Measurements from ENCODE around the gene KBTBD4.
A peak's percentile ranks its signal among the peaks of the same experiment; 100 is the strongest.

KBTBD4 gene

DNA sequence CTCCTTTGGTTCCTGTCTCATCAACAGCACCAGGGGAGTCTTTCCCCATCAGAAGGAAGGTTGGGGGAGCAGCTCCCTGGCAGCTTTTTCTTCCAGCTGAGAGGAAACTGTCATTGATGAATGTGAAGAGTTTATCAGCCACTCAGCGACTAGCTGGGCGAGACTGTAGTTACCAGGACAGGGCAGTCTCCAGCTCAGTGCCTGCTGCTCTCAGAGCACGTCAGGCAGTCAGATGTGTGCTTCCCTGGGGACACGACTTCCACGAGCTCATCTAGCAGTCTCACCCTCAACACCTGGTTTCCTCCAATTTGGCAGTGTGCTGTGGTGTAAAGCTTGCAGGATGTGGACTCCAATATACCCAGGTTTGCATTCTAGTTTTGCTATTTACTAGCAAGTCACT, 28.0 kb upstream of the KBTBD4 start:
- Histone ChIP-seq H3K36me3 (ENCODE audit: control insufficient read depth in 2 of 2, insufficient read depth in 2 of 2, low read length in 2 of 2) (peaks cover 0 to 4% of the 10 kb centered on the region in 2 donors), H3K4me3 (ENCODE audit: low read length in 2 of 2) (no peak overlapping the region), H3K27me3 (ENCODE audit: control insufficient read depth in 1 of 2, insufficient read depth in 2 of 2, low read length in 2 of 2) (no peaks in the 10 kb centered on the region), H3K9ac (ENCODE audit: low read length in 2 of 2) (no peak overlapping the region), H3K9me3 (ENCODE audit: control insufficient read depth in 2 of 2, low read length in 2 of 2) (no peaks in the 10 kb centered on the region), H3K4me1 (ENCODE audit: control insufficient read depth, insufficient read depth, low read length) (peaks cover 6% of the 10 kb centered on the region), H3K27ac (ENCODE audit: low read length) (no peak overlapping the region)

DNA sequence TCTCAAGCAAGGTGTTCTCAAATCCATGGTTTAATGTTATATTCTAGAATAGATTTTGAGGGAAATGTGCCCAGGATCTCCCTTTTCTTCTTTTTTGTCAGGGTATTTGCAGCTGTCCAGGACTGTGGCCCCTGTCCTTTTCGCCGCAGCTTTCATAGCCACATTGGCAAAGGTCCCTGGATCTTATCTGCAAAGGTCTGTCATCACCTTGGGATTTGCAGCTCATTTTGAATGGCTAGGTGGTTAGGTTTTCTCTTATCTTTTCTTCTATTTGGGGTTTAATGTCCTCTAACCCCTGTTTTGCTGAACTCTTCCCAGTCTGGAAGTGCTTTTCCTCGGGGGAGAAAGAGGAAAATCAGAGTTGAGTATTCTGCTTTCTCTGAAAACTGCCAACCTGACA, 27.2 kb upstream of the KBTBD4 start:
- no peak overlapping the region for H3K9ac ChIP-seq (ENCODE audit: low read length in 2 of 2)
- H3K9me3 ChIP-seq (ENCODE audit: control insufficient read depth in 2 of 2, low read length in 2 of 2), result no peaks in the 10 kb centered on the region
- H3K36me3 ChIP-seq (ENCODE audit: control insufficient read depth in 2 of 2, insufficient read depth in 2 of 2, low read length in 2 of 2), result peaks cover 0 to 3% of the 10 kb centered on the region in 2 donors
- H3K4me3 ChIP-seq (ENCODE audit: low read length in 2 of 2), result no peak overlapping the region
- no peak overlapping the region for H3K27ac ChIP-seq (ENCODE audit: low read length)
- peaks cover 6% of the 10 kb centered on the region for H3K4me1 ChIP-seq (ENCODE audit: control insufficient read depth, insufficient read depth, low read length)
- H3K27me3 ChIP-seq (ENCODE audit: control insufficient read depth in 1 of 2, insufficient read depth in 2 of 2, low read length in 2 of 2), result no peaks in the 10 kb centered on the region

DNA sequence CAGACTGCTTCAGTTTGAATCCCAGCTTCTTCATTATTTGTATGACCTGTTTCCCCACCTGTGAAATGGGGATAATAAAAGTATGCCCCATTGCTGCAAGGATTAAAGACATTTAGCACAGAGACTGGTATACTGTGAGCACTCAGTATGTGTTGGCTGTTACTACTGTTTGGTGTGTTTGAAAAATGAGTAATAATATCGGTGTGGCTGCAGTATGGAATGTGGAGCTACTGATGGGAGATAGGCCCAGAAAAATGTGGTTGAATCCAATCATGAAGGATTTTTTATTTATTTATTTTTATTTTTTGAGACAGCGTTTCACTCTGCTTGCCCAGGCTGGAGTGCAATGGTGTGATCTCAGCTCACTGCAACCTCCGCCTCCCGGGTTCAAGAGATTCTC, 24.5 kb upstream of the KBTBD4 start:
- peaks cover 0 to 4% of the 10 kb centered on the region in 2 donors for H3K36me3 ChIP-seq (ENCODE audit: control insufficient read depth in 2 of 2, insufficient read depth in 2 of 2, low read length in 2 of 2)
- H3K27me3 ChIP-seq (ENCODE audit: control insufficient read depth in 1 of 2, insufficient read depth in 2 of 2, low read length in 2 of 2), result no peaks in the 10 kb centered on the region
- H3K27ac ChIP-seq (ENCODE audit: low read length), result no peak overlapping the region
- H3K9ac ChIP-seq (ENCODE audit: low read length in 2 of 2), result no peak overlapping the region
- no peaks in the 10 kb centered on the region for H3K9me3 ChIP-seq (ENCODE audit: control insufficient read depth in 2 of 2, low read length in 2 of 2)
- peaks cover 6% of the 10 kb centered on the region for H3K4me1 ChIP-seq (ENCODE audit: control insufficient read depth, insufficient read depth, low read length)
- no peak overlapping the region for H3K4me3 ChIP-seq (ENCODE audit: low read length in 2 of 2)

DNA sequence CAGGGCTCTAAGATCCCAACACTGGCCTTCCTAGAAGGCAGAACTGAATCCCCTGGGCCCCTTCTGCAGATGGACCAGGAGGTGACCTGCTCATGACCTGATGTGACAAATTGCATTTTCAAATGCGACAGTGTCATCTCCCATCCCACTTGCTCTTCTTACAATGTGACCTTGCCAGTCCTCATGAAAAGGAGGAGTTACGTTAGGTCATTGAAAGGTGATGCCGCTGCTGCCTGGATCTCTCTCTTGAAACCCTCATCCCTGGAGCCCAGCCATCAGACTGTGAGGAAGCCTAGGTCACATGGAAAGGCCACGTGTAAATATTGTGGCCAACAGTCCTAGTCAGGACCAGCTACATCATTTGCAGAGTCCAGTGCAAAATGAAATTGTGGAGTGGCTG, 21.1 kb upstream of the KBTBD4 start:
- no peaks in the 10 kb centered on the region for H3K9me3 ChIP-seq (ENCODE audit: control insufficient read depth in 2 of 2, low read length in 2 of 2)
- peaks cover 0 to 4% of the 10 kb centered on the region in 2 donors for H3K36me3 ChIP-seq (ENCODE audit: control insufficient read depth in 2 of 2, insufficient read depth in 2 of 2, low read length in 2 of 2)
- no peak overlapping the region for H3K27ac ChIP-seq (ENCODE audit: low read length)
- H3K4me1 ChIP-seq (ENCODE audit: control insufficient read depth, insufficient read depth, low read length), result no peaks in the 10 kb centered on the region
- H3K27me3 ChIP-seq (ENCODE audit: control insufficient read depth in 1 of 2, insufficient read depth in 2 of 2, low read length in 2 of 2), result peaks cover 3% of the 10 kb centered on the region in 2 donors
- no peak overlapping the region for H3K4me3 ChIP-seq (ENCODE audit: low read length in 2 of 2)
- H3K9ac ChIP-seq (ENCODE audit: low read length in 2 of 2), result no peak overlapping the region

DNA sequence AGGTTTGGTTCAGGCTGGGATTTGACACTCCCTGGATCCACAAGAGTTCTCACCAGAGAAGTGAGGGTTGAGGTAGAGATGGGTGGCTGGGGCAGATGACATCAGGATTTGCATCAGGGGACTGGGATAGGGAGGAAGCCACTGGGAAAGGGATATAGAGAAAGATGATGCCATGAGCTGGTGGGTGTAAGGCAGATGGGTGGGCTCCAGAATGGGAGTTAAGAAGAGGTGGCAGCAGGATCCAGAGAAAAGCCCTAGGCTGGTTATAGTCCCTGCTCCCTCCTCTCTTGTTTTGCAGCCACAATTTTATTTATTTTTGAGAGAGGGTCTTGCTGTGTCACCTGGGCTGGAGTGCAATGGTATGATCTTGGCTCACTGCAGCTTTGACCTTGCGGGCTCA, 17.2 kb upstream of the KBTBD4 start:
- peaks cover 0 to 4% of the 10 kb centered on the region in 2 donors for H3K36me3 ChIP-seq (ENCODE audit: control insufficient read depth in 2 of 2, insufficient read depth in 2 of 2, low read length in 2 of 2)
- H3K9ac ChIP-seq (ENCODE audit: low read length in 2 of 2), result no peak overlapping the region
- no peaks in the 10 kb centered on the region for H3K9me3 ChIP-seq (ENCODE audit: control insufficient read depth in 2 of 2, low read length in 2 of 2)
- H3K27ac ChIP-seq (ENCODE audit: low read length), result no peak overlapping the region
- H3K4me3 ChIP-seq (ENCODE audit: low read length in 2 of 2), result no peak overlapping the region
- H3K27me3 ChIP-seq (ENCODE audit: control insufficient read depth in 1 of 2, insufficient read depth in 2 of 2, low read length in 2 of 2), result peaks cover 32 to 34% of the 10 kb centered on the region in 2 donors
- H3K4me1 ChIP-seq (ENCODE audit: control insufficient read depth, insufficient read depth, low read length), result peaks cover 12% of the 10 kb centered on the region

DNA sequence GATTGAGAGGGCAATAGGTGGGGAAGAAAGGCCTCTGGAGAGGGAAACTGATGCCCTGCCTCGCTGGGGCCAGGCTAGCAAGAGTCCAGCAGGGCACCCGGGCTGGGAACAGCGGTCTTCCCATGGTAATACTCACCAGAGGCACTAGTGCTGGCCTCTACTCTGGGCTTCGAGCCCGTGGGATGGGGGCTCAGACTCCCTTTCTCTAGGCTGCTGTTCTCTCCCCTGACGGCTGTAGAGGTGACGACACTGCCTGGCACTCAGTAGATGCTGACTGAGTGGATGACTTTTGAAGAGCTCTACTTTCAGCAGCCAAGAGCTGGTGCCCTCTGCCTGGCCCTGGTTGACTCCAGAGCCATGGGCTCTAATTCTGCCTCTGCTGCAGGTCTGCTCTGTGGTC, 16.3 kb upstream of the KBTBD4 start:
- Histone ChIP-seq H3K27me3 (ENCODE audit: control insufficient read depth in 1 of 2, insufficient read depth in 2 of 2, low read length in 2 of 2) (peaks cover 34 to 38% of the 10 kb centered on the region in 2 donors), H3K36me3 (ENCODE audit: control insufficient read depth in 2 of 2, insufficient read depth in 2 of 2, low read length in 2 of 2) (peaks cover 0 to 4% of the 10 kb centered on the region in 2 donors), H3K4me3 (ENCODE audit: low read length in 2 of 2) (no peak overlapping the region), H3K27ac (ENCODE audit: low read length) (no peak overlapping the region), H3K4me1 (ENCODE audit: control insufficient read depth, insufficient read depth, low read length) (peaks cover 12% of the 10 kb centered on the region), H3K9me3 (ENCODE audit: control insufficient read depth in 2 of 2, low read length in 2 of 2) (no peaks in the 10 kb centered on the region), H3K9ac (ENCODE audit: low read length in 2 of 2) (no peak overlapping the region)

DNA sequence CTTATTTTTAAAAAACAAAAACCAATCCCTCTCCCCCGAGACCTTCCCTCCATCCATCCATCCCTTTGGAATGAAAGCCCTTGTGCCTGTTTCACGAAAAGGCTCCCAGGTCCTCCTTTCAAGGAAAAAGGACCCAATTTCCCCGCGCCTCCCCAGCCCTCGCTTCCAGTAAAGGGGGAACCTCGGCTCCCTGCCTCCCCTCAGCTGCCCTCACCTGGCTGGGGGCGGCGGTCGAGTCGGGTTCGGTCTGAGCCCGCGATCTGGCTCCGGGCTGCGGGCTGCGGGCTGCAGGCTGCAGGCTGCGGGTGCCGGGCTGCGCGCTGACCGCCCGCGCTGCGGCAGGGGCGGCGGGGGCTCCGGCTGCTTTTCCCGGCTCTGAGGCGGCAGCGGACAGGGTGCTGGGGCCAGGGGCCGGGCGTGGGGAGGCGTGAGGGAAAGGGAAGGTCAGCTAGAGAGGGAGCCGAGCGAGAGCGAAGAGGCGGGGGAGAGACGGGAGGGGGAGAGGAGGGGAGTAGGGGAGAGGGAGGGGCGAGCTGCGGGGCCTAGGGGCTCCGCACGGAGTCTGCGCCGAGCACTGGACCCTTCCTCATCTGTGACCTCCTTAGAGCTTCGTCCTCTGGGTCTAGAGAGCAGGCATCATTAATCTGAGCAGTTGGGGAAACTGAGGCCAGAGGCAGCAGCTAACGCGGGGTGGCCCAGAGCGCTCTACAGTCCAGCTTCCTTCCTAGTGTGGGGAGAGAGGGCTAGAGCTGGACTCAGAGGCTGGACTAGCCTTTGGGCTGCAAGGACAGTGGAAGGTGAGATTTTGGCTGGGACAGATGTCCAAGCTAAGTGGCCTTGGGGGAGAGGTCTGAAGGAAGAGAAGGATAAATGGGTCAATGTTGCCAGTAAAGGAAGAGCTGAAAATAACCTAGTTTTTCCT, 15.4 kb upstream of the KBTBD4 start, which contains the start of gene C1QTNF4:
Gene C1QTNF4, minus strand, starts transcription at position 478 of the 922 bp plus-strand sequence. CDS start 3,601 bp downstream, outside the sequence.
- H3K4me3 ChIP-seq (ENCODE audit: low read length in 2 of 2), result peak within 1 kb of the TSS in 1 of 2 donors; percentile 61
- no peak within 1 kb of the TSS for H3K27ac ChIP-seq (ENCODE audit: low read length)
- no peaks in the 10 kb centered on the region for H3K9me3 ChIP-seq (ENCODE audit: control insufficient read depth in 2 of 2, low read length in 2 of 2)
- peaks cover 15% of the 10 kb centered on the region for H3K4me1 ChIP-seq (ENCODE audit: control insufficient read depth, insufficient read depth, low read length)
- H3K27me3 ChIP-seq (ENCODE audit: control insufficient read depth in 1 of 2, insufficient read depth in 2 of 2, low read length in 2 of 2), result peaks cover 34 to 38% of the 10 kb centered on the region in 2 donors
- H3K9ac ChIP-seq (ENCODE audit: low read length in 2 of 2), result no peak within 1 kb of the TSS
- H3K36me3 ChIP-seq (ENCODE audit: control insufficient read depth in 2 of 2, insufficient read depth in 2 of 2, low read length in 2 of 2), result no peaks in the 10 kb centered on the region

DNA sequence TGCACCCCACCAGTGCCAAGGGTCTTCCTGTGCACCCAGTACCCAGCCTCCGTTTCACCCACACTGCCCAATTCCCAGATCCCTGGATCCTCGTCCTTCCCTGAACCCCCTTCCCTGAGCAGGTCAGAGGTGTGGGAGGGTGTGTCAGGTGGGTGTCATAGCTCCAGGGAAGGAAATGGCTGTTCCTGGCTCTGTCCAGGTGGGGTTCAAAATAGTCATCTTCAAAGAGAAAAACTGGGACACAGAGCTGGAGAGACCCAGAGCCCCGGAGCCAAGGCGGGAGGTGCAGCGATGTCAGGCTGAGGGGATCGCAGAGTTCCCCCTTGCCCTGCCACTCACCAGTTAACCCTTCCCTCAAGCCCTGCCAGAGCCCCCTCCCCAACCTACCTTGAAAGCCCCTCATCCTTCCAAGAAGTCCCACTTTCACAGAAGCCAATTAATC, 14.7 kb upstream of the KBTBD4 start:
- H3K4me1 ChIP-seq (ENCODE audit: control insufficient read depth, insufficient read depth, low read length), result peaks cover 17% of the 10 kb centered on the region
- H3K9ac ChIP-seq (ENCODE audit: low read length in 2 of 2), result no peak overlapping the region
- H3K36me3 ChIP-seq (ENCODE audit: control insufficient read depth in 2 of 2, insufficient read depth in 2 of 2, low read length in 2 of 2), result no peaks in the 10 kb centered on the region
- H3K9me3 ChIP-seq (ENCODE audit: control insufficient read depth in 2 of 2, low read length in 2 of 2), result no peaks in the 10 kb centered on the region
- H3K27me3 ChIP-seq (ENCODE audit: control insufficient read depth in 1 of 2, insufficient read depth in 2 of 2, low read length in 2 of 2), result peaks cover 34 to 38% of the 10 kb centered on the region in 2 donors
- H3K27ac ChIP-seq (ENCODE audit: low read length), result no peak overlapping the region
- H3K4me3 ChIP-seq (ENCODE audit: low read length in 2 of 2), result peak overlapping the region in 1 of 2 donors; percentile 61

DNA sequence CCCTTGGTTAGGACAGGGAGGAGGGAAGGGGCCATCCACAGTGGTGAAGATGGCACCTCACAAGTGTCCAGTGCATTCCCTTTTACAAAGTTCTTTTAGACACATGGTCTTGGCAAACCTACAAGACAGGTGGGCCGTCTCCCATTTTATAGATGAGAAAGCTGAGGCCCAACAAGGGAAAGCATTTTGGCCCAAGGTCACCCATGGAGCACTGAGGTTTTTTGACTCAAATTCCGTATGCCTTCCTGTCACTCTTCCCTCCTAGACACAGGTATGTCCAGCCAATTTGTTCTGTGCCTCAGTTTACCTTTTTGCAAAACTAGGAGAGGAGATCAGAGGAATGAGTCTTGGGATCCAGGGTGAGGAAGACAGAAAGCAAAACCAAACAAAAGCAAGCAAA, 14.2 kb upstream of the KBTBD4 start:
- no peak overlapping the region for H3K4me3 ChIP-seq (ENCODE audit: low read length in 2 of 2)
- no peaks in the 10 kb centered on the region for H3K9me3 ChIP-seq (ENCODE audit: control insufficient read depth in 2 of 2, low read length in 2 of 2)
- H3K9ac ChIP-seq (ENCODE audit: low read length in 2 of 2), result no peak overlapping the region
- no peak overlapping the region for H3K27ac ChIP-seq (ENCODE audit: low read length)
- peaks cover 19% of the 10 kb centered on the region for H3K4me1 ChIP-seq (ENCODE audit: control insufficient read depth, insufficient read depth, low read length)
- peaks cover 34 to 38% of the 10 kb centered on the region in 2 donors for H3K27me3 ChIP-seq (ENCODE audit: control insufficient read depth in 1 of 2, insufficient read depth in 2 of 2, low read length in 2 of 2)
- no peaks in the 10 kb centered on the region for H3K36me3 ChIP-seq (ENCODE audit: control insufficient read depth in 2 of 2, insufficient read depth in 2 of 2, low read length in 2 of 2)

DNA sequence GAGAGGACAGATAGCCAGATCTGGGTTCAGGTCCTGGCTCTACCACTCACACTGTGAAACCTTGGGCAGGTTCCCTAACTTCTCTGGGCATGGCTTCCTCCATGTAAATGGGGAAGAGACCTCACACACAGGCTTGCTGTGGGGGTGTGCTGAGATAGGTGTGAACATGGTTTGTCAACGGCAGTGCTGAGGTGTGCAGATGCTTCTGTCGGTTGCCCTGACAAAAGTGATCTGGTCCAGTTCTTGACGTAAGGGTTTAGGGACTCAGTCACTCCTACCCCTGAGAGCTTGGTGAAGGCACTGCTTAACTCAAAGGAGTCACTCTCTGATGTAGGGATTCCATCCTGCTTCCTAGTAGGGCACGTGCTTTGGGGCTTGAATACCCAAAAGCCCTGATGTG, 13.5 kb upstream of the KBTBD4 start:
- Histone ChIP-seq H3K27me3 (ENCODE audit: control insufficient read depth in 1 of 2, insufficient read depth in 2 of 2, low read length in 2 of 2) (peaks cover 34 to 38% of the 10 kb centered on the region in 2 donors), H3K36me3 (ENCODE audit: control insufficient read depth in 2 of 2, insufficient read depth in 2 of 2, low read length in 2 of 2) (no peaks in the 10 kb centered on the region), H3K4me3 (ENCODE audit: low read length in 2 of 2) (no peak overlapping the region), H3K27ac (ENCODE audit: low read length) (no peak overlapping the region), H3K9me3 (ENCODE audit: control insufficient read depth in 2 of 2, low read length in 2 of 2) (no peaks in the 10 kb centered on the region), H3K9ac (ENCODE audit: low read length in 2 of 2) (no peak overlapping the region), H3K4me1 (ENCODE audit: control insufficient read depth, insufficient read depth, low read length) (peaks cover 22% of the 10 kb centered on the region)

DNA sequence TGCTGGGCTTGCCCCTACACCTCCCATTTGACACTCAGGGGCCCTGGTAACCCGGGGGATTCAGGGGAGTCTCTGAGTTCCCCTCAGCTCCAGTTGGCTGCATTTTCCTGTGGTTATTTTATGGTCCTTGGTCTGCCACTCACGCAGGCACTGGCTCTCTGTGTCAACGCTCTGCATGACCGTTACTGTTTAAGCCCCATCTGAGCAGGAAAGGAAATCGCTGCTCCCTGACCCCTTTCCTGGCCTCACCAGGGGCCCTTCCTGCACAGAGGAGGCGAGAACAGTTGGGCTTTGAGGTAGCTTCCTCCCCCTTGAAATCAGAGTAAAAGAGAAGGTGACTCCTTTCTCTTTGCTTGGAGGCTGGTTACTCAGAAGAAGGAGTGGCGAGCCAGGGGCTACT, 13.0 kb upstream of the KBTBD4 start:
- Histone ChIP-seq H3K27ac (ENCODE audit: low read length) (no peak overlapping the region), H3K4me3 (ENCODE audit: low read length in 2 of 2) (no peak overlapping the region), H3K36me3 (ENCODE audit: control insufficient read depth in 2 of 2, insufficient read depth in 2 of 2, low read length in 2 of 2) (no peaks in the 10 kb centered on the region), H3K27me3 (ENCODE audit: control insufficient read depth in 1 of 2, insufficient read depth in 2 of 2, low read length in 2 of 2) (peaks cover 34 to 38% of the 10 kb centered on the region in 2 donors), H3K4me1 (ENCODE audit: control insufficient read depth, insufficient read depth, low read length) (peaks cover 22% of the 10 kb centered on the region), H3K9me3 (ENCODE audit: control insufficient read depth in 2 of 2, low read length in 2 of 2) (no peaks in the 10 kb centered on the region), H3K9ac (ENCODE audit: low read length in 2 of 2) (no peak overlapping the region)
